Measurements from ENCODE around the gene ZNF117. TPM values are rescaled to one million over a fixed set of nuclear protein-coding genes. Genes with fewer than 3 reads are reported as not detected.
A peak's percentile ranks its signal among the peaks of the same experiment; 100 is the strongest.

ZNF117 gene
- total RNA-seq, 2 donors from 2014 or later, result 32.4 to 40.6 TPM

DNA sequence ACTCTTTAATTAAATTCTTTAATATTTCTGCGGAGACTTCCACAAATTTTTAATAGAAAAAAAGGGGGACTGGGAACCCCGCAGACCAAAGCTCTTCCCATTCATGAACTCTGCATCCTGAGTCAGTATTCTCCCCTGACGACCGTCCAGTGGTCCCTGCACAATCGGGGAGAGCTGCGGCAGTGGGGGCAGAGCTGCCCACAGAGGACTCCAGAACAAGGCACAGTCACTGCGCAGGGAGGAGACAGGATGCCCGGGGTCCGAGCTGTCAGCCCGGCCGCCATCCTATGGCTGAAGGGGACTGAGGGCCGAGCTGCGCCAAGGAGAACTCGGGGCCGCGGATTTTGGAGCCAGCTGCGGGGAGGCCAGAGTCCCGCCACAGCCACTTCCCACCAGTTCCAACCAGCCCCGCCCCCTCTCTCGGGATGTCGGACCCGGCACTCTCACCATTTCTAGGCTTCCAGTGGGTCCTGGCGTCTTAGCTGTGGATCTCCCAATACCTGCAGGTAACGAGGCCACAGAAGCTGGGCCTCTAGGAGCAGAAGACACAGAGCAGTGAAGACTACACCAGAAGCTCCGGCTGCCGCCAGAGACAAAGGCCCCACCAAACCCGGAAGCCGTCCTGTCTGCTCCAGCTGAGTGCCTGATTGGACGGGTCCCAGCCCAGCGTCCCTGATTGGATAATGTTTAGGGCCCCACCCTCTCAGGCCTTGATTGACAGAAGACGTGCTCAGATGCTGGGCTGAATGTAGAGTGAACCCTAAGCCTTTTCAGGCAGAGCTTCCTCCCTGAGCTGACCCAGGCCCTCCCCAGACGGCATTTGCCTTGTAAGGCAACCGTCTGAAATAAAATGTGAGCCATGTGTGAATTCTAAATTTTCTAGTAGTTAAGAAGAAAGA lies 15.5 kb upstream of the ZNF117 start, which contains the start of gene ERV3-1:
Gene ERV3-1 (minus strand): TSS at position 594 of the 899 bp plus-strand sequence. CDS start 13,661 bp downstream, outside the sequence.
- Histone ChIP-seq H3K36me3 (ENCODE audit: control insufficient read depth, insufficient read depth, low read length) (peaks cover 26% of the 10 kb centered on the region), H3K4me1 (ENCODE audit: control insufficient read depth, insufficient read depth, low read length) (no peaks in the 10 kb centered on the region), H3K9me3 (ENCODE audit: control insufficient read depth, low read length) (peaks cover 19% of the 10 kb centered on the region), H3K27me3 (ENCODE audit: control insufficient read depth, insufficient read depth, low read length, poor library complexity, severe bottlenecking) (no peaks in the 10 kb centered on the region), H3K4me3 (ENCODE audit: low read length) (peak within 1 kb of the TSS; percentile 87), H3K9ac (ENCODE audit: extremely low read depth, low read length, poor library complexity, severe bottlenecking) (peak within 1 kb of the TSS; percentile 95), H3K27ac (ENCODE audit: low read depth, low read length) (peak within 1 kb of the TSS; percentile 99)
- H3K4me3 Mint-ChIP-seq, result peak within 1 kb of the TSS; percentile 96
- H3K36me3 Mint-ChIP-seq (ENCODE audit: low read depth), result peaks cover 30% of the 10 kb centered on the region
- TF ChIP-seq, protein P1, sequence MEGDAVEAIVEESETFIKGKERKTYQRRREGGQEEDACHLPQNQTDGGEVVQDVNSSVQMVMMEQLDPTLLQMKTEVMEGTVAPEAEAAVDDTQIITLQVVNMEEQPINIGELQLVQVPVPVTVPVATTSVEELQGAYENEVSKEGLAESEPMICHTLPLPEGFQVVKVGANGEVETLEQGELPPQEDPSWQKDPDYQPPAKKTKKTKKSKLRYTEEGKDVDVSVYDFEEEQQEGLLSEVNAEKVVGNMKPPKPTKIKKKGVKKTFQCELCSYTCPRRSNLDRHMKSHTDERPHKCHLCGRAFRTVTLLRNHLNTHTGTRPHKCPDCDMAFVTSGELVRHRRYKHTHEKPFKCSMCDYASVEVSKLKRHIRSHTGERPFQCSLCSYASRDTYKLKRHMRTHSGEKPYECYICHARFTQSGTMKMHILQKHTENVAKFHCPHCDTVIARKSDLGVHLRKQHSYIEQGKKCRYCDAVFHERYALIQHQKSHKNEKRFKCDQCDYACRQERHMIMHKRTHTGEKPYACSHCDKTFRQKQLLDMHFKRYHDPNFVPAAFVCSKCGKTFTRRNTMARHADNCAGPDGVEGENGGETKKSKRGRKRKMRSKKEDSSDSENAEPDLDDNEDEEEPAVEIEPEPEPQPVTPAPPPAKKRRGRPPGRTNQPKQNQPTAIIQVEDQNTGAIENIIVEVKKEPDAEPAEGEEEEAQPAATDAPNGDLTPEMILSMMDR (conservative IDR thresholded peaks at IDR 0.05), result no peak
- peaks cover 12% of the 10 kb centered on the region for H3K9me3 Mint-ChIP-seq
- 0 to 1% methylated on average over 20 to 32 of the region's 33 CpGs for WGBS, 2 experiments (ENCODE audit: insufficient coverage in 1 of 2, insufficient read length in 1 of 2)
- peak within 1 kb of the TSS; percentile 99 for H3K27ac Mint-ChIP-seq
- DNase-seq, result peak; percentile 98
- H3K4me1 Mint-ChIP-seq, result peaks cover 18% of the 10 kb centered on the region
- H3K27me3 Mint-ChIP-seq (ENCODE audit: insufficient read depth), result no peaks in the 10 kb centered on the region

DNA sequence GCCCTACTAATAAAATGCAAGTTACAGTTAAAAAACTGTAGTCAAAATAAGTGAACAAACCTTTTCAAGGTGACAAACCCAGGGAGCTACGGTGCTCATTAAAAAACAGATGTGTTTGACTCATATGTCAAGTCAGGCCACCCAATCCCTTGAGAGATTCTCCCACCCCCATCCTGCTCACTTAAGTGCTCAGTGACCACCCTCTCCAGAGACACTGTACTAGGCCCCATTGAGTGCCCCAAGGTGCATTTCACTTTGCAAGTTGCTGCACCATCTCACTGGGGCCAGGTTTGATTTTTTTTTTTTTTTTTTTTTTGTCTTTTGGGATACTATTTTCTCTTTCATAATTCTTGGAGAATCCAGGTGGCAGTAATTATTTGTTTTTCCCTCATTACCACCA lies 13.7 kb upstream of the ZNF117 start:
- no peak for DNase-seq
- Histone ChIP-seq H3K36me3 (ENCODE audit: control insufficient read depth, insufficient read depth, low read length) (peaks cover 35% of the 10 kb centered on the region), H3K9ac (ENCODE audit: extremely low read depth, low read length, poor library complexity, severe bottlenecking) (no peak overlapping the region), H3K4me1 (ENCODE audit: control insufficient read depth, insufficient read depth, low read length) (no peaks in the 10 kb centered on the region), H3K27ac (ENCODE audit: low read depth, low read length) (no peak overlapping the region), H3K9me3 (ENCODE audit: control insufficient read depth, low read length) (peaks cover 37% of the 10 kb centered on the region), H3K27me3 (ENCODE audit: control insufficient read depth, insufficient read depth, low read length, poor library complexity, severe bottlenecking) (no peaks in the 10 kb centered on the region), H3K4me3 (ENCODE audit: low read length) (peak overlapping the region; percentile 87)
- Mint-ChIP-seq H3K4me3 (peak overlapping the region; percentile 96), H3K4me1 (peaks cover 18% of the 10 kb centered on the region), H3K36me3 (ENCODE audit: low read depth) (peaks cover 45% of the 10 kb centered on the region), H3K9me3 (peaks cover 23% of the 10 kb centered on the region), H3K27me3 (ENCODE audit: insufficient read depth) (no peaks in the 10 kb centered on the region), H3K27ac (peak overlapping the region; percentile 13)
- TF ChIP-seq, protein P1 (conservative IDR thresholded peaks at IDR 0.05), result no peak
- 95 to 100% methylated on average over 1 of the region's 1 CpG for WGBS, 2 experiments (ENCODE audit: insufficient coverage in 1 of 2, insufficient read length in 1 of 2)

DNA sequence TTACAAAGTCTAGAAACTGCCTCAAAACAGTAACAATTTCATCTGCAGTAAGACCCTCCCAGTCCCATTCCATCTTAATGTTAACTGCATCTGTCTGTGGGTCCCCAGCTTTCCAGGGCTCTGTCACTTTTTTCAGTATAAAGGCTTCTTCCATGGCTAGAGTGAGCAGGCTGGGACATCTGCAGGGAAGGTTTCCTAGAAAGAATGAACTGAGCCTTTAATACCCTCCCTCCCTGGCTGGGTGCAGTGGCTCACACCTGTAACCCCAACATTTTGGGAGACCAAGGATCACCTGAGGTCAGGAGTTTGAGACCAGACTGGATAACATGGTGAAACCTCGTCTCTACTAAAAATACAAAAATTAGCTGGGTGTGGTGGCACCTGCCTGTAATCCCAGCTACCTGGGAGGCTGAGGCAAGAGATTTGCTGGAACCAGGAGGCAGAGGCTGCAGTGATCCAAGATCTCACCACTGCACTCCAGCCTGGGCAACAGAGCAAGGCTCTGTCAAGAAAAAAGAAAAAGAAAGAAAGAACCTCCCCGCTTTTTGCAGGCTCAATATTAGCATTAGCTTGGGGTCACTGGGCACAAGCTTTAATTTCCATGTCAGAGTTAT lies 12.2 kb upstream of the ZNF117 start:
- DNase-seq, result no peak
- TF ChIP-seq, protein P1 (conservative IDR thresholded peaks at IDR 0.05), result no peak
- H3K4me1 ChIP-seq (ENCODE audit: control insufficient read depth, insufficient read depth, low read length), result no peaks in the 10 kb centered on the region
- H3K27ac ChIP-seq (ENCODE audit: low read depth, low read length), result no peak overlapping the region
- peaks cover 52% of the 10 kb centered on the region for H3K9me3 ChIP-seq (ENCODE audit: control insufficient read depth, low read length)
- no peak overlapping the region for H3K9ac ChIP-seq (ENCODE audit: extremely low read depth, low read length, poor library complexity, severe bottlenecking)
- Mint-ChIP-seq H3K4me1 (peaks cover 18% of the 10 kb centered on the region), H3K36me3 (ENCODE audit: low read depth) (peaks cover 60% of the 10 kb centered on the region), H3K27me3 (ENCODE audit: insufficient read depth) (no peaks in the 10 kb centered on the region), H3K9me3 (peaks cover 38% of the 10 kb centered on the region), H3K27ac (no peak overlapping the region), H3K4me3 (no peak overlapping the region)
- H3K4me3 ChIP-seq (ENCODE audit: low read length), result no peak overlapping the region
- peaks cover 50% of the 10 kb centered on the region for H3K36me3 ChIP-seq (ENCODE audit: control insufficient read depth, insufficient read depth, low read length)
- WGBS, 2 experiments (ENCODE audit: insufficient coverage in 1 of 2, insufficient read length in 1 of 2), result 95 to 100% methylated on average over 1 to 2 of the region's 2 CpGs
- no peaks in the 10 kb centered on the region for H3K27me3 ChIP-seq (ENCODE audit: control insufficient read depth, insufficient read depth, low read length, poor library complexity, severe bottlenecking)

Data from endodermal cell (in vitro differentiated cells).